ENCODE measurements around the gene LAMTOR1.
A peak's percentile ranks its signal among the peaks of the same experiment; 100 is the strongest.

- TF ChIP-seq EZH2phosphoT487 (conservative IDR thresholded peaks at IDR 0.05; ENCODE audit: low read length) (no peak), CTCF (IDR thresholded peaks at IDR 0.05; ENCODE audit: insufficient read depth, low read length, poor library complexity, severe bottlenecking) (peak; percentile 91)
Observed at GRCh38 chr11:72091292-72091691, 11.8 kb downstream of the LAMTOR1 start.

Measured in SU-DHL-6 (cell line).